ENCODE data around the gene VPS8. TPM values are rescaled to one million over a fixed set of nuclear protein-coding genes. Genes with fewer than 3 reads are reported as not detected.

Gene VPS8
- total and polyA plus RNA-seq, 2 of the 8 experiments (the other 6 are each of a cell fraction or from before 2014, with no cell fraction given), result 13.0 to 41.0 TPM

DNA sequence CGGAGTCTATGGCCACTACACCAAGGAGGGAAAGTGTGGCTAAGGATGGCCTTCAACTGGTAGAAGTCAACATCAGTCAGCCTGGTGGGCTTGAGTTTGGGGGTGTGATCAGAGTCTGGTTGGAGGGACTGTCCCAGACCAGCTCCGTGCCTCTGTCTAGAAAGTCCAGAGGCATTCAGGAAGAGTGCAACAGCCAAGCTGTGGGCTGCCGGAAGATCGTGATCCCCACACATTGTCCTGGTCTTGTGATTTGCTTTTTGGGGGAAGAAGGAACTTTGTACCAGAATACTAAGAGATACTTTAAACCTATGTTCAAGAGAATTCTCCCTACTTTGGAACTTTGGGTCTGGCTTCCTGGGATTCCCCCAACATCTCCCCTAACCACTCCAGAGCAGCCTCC lies 47.8 kb upstream of the VPS8 start:
- Histone ChIP-seq H2AK5ac (ENCODE audit: low read depth, low read length) (no peak overlapping the region), H4K20me1 (replicated peaks in 1 of 2; ENCODE audit: control insufficient read depth in 1 of 2, insufficient read depth in 2 of 2, low read length in 2 of 2) (no peaks in the 10 kb centered on the region), H2AFZ (ENCODE audit: low read length) (no peak overlapping the region), H2BK120ac (replicated peaks; ENCODE audit: low read depth, low read length) (no peak overlapping the region), H3K27me3 (replicated peaks in 1 of 4; ENCODE audit: control insufficient read depth in 3 of 4, extremely low read depth in 1 of 4, insufficient read depth in 3 of 4, low read length in 3 of 4) (no peaks in the 10 kb centered on the region; a peak in 1 of 7 replicates), H3K9me3 (ENCODE audit: insufficient read depth in 2 of 2, low read depth in 1 of 2, low read length in 1 of 2) (no peaks in the 10 kb centered on the region), H2BK15ac (ENCODE audit: low read length) (no peak overlapping the region), H2BK20ac (ENCODE audit: low read length) (no peak overlapping the region), H3K27ac (ENCODE audit: low read depth, low read length) (no peak overlapping the region), H3K18ac (ENCODE audit: extremely low read depth, low read length) (no peak overlapping the region), H3K79me2 (ENCODE audit: control insufficient read depth in 1 of 2, insufficient read depth in 2 of 2, low read length in 2 of 2) (no peaks in the 10 kb centered on the region), H3K23ac (ENCODE audit: insufficient read length) (no peak overlapping the region), H4K91ac (replicated peaks; ENCODE audit: insufficient read length, low read length) (no peak overlapping the region), H3K56ac (replicated peaks; ENCODE audit: insufficient read length, low read depth, low read length) (no peak overlapping the region), H3K36me3 (ENCODE audit: control insufficient read depth in 2 of 4, insufficient read depth in 4 of 4, low read length in 3 of 4) (no peaks in the 10 kb centered on the region), H3K4me3 (ENCODE audit: extremely low read depth in 1 of 4, insufficient read depth in 2 of 4, low read depth in 3 of 4, low read length in 4 of 4) (no peak overlapping the region), H2BK12ac (ENCODE audit: low read depth, low read length) (no peak overlapping the region), H3K4me2 (ENCODE audit: insufficient read depth in 1 of 2, low read depth in 2 of 2, low read length in 2 of 2) (no peak overlapping the region), H4K8ac (ENCODE audit: extremely low read depth, insufficient read depth, low read length) (no peak overlapping the region), H3K9ac (replicated peaks in 1 of 4; ENCODE audit: extremely low read depth in 1 of 4, low read depth in 3 of 4, low read length in 3 of 4) (no peak overlapping the region), H2BK5ac (ENCODE audit: low read depth, low read length) (no peak overlapping the region), H3K79me1 (ENCODE audit: low read depth, low read length) (no peaks in the 10 kb centered on the region), H3K14ac (ENCODE audit: insufficient read length) (no peak overlapping the region), H3K4ac (replicated peaks; ENCODE audit: insufficient read length, low read depth, low read length) (no peak overlapping the region), H4K5ac (ENCODE audit: insufficient read length, low read depth, low read length) (no peak overlapping the region), H3K4me1 (replicated peaks in 1 of 4; ENCODE audit: control insufficient read depth in 3 of 4, insufficient read depth in 4 of 4, low read length in 3 of 4) (peaks cover 0 to 8% (median 3%) of the 10 kb centered on the region in 4 experiments; a peak in 4 of 7 replicates), H3K23me2 (ENCODE audit: low read depth, low read length) (0 out of 2 replicates have a peak, but pooled peaks cover 3% of the 10 kb centered on the region)
- ChIA-PET POLR2A (ENCODE audit: partially characterized antibody) (interaction anchor here (0.8 kb wide), 1 partner anchor 202 kb away, joined by 3 read pairs; no protein-coding TSS in a partner anchor), CTCF (ENCODE audit: partially characterized antibody) (interaction anchor here (0.6 to 7.2 kb wide), 6 partner anchors 8 to 102 kb away, joined by 3 to 51 read pairs (median 4); no protein-coding TSS in a partner anchor)
- FAIRE-seq (no peak), DNase-seq (ENCODE audit: low read depth in 1 of 2, low spot score in 2 of 2) (no peak)
- 97% methylated on average over 4 of the region's 4 CpGs; no CpG with 5 or more reads in 1 of the 2 experiments for WGBS, 2 experiments (ENCODE audit: extremely low coverage in 1 of 2, insufficient coverage in 1 of 2, insufficient read length in 1 of 2, insufficient replicate concordance in 2 of 2, low coverage in 1 of 2, low lambda C conversion rate in 2 of 2, missing lambda C conversion rate in 1 of 2)
- TF ChIP-seq, protein P1, sequence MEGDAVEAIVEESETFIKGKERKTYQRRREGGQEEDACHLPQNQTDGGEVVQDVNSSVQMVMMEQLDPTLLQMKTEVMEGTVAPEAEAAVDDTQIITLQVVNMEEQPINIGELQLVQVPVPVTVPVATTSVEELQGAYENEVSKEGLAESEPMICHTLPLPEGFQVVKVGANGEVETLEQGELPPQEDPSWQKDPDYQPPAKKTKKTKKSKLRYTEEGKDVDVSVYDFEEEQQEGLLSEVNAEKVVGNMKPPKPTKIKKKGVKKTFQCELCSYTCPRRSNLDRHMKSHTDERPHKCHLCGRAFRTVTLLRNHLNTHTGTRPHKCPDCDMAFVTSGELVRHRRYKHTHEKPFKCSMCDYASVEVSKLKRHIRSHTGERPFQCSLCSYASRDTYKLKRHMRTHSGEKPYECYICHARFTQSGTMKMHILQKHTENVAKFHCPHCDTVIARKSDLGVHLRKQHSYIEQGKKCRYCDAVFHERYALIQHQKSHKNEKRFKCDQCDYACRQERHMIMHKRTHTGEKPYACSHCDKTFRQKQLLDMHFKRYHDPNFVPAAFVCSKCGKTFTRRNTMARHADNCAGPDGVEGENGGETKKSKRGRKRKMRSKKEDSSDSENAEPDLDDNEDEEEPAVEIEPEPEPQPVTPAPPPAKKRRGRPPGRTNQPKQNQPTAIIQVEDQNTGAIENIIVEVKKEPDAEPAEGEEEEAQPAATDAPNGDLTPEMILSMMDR (IDR thresholded peaks at IDR 0.05; ENCODE audit: control extremely low read depth in 1 of 3, insufficient read depth in 1 of 3, low read depth in 1 of 3, low read length in 3 of 3), result no peak
- TF ChIP-seq, protein P2, sequence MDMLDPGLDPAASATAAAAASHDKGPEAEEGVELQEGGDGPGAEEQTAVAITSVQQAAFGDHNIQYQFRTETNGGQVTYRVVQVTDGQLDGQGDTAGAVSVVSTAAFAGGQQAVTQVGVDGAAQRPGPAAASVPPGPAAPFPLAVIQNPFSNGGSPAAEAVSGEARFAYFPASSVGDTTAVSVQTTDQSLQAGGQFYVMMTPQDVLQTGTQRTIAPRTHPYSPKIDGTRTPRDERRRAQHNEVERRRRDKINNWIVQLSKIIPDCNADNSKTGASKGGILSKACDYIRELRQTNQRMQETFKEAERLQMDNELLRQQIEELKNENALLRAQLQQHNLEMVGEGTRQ (IDR thresholded peaks at IDR 0.05; ENCODE audit: low read length), result no peak
- TF ChIP-seq KDM4A (IDR thresholded peaks at IDR 0.05; ENCODE audit: low read depth, low read length, severe bottlenecking) (no peak), POU5F1 (IDR thresholded peaks at IDR 0.05; ENCODE audit: low read depth, low read length) (no peak), TCF12 (IDR thresholded peaks at IDR 0.05; ENCODE audit: low read depth, low read length) (no peak), RNF2 (IDR thresholded peaks at IDR 0.05; ENCODE audit: borderline replicate concordance, low read depth, low read length, missing control alignments, poor library complexity, severe bottlenecking) (no peak), RXRA (IDR thresholded peaks at IDR 0.05; ENCODE audit: insufficient read depth, low read depth, low read length) (no peak), SP4 (IDR thresholded peaks at IDR 0.05; ENCODE audit: low read length) (no peak), FOSL1 (IDR thresholded peaks at IDR 0.05; ENCODE audit: insufficient read depth, low read depth, low read length) (no peak), CBX8 (IDR thresholded peaks at IDR 0.05; ENCODE audit: borderline replicate concordance, low read depth, low read length) (no peak)
